BLaER1 treated with 17β-estradiol and CSF1 and Interleukin-3, amounts not matched to agents 10 nM and 100 nM (cell line): ENCODE results near the gene MLH1.
"Not testable (repeated sequence)": the region's sequence is repeated elsewhere in the genome, so short reads cannot be mapped to it uniquely, and the experiment has no call there.

Experiments used
- H3K27ac ChIP-seq, 11 experiments: shearing (Covaris generic); formaldehyde crosslinking; 2 replicates each; pipeline ENCODE4 v1.8.1; 2022
- H3K27me3 ChIP-seq, 11 experiments: shearing (Covaris generic); formaldehyde crosslinking; 2 replicates each; pipeline ENCODE4 v1.8.1; 2022
- H3K36me3 ChIP-seq, 11 experiments: shearing (Covaris generic); formaldehyde crosslinking; 2 replicates each; pipeline ENCODE4 v1.8.1; 2022
- H3K4me1 ChIP-seq, 10 experiments: shearing (Covaris generic); formaldehyde crosslinking; 2 replicates each; pipeline ENCODE4 v1.8.1; 2022
- H3K4me2 ChIP-seq, 11 experiments: shearing (Covaris generic); formaldehyde crosslinking; 2 replicates each; pipeline ENCODE4 v1.8.1; 2022
- H3K4me3 ChIP-seq, 10 experiments: shearing (Covaris generic); formaldehyde crosslinking; 2 replicates each; pipeline ENCODE4 v1.8.1; 2022
- H3K9ac ChIP-seq, 11 experiments: shearing (Covaris generic); formaldehyde crosslinking; 2 replicates each; pipeline ENCODE4 v1.8.1; 2022
- H3K9me3 ChIP-seq, 11 experiments: shearing (Covaris generic); formaldehyde crosslinking; replicated peaks in 1 of 11; 2 replicates each; pipeline ENCODE4 v1.8.1; 2022
- H4K20me1 ChIP-seq, 11 experiments: shearing (Covaris generic); formaldehyde crosslinking; 2 replicates each; pipeline ENCODE4 v1.8.1; 2022
- Cebpa-rat ChIP-seq, 11 experiments: shearing (Covaris generic); IDR thresholded peaks; 2 replicates each; pipeline ENCODE4 v1.8.1; 2022

Gene MLH1

GRCh38 chr3:36956155-36956554 lies 37.2 kb upstream of the MLH1 start:
- H3K36me3 ChIP-seq, result no peaks in the 10 kb centered on the region
- H3K4me3 ChIP-seq, result no peak overlapping the region
- no peak for TF ChIP-seq Cebpa-rat (IDR thresholded peaks at IDR 0.05)

DNA sequence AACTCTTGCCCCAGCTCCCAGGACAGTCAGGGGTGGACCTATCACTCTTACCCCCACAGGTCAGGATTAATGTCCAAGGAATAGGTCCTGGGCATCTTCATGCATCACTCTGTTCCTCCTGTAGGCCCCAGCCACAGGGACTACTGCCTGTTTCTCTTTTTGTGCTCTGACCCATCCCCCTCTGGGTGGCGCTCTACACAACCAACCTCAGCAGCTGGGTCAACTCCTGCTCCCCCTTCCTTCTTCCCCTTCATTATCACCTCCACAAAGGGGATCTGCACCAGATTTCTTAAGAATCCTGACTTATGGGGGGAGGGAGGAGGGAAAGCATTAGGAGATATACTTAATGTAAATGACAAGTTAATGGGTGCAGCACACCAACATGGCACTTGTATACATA lies 36.3 kb upstream of the MLH1 start:
- H3K9ac ChIP-seq, result no peak overlapping the region
- no peak overlapping the region for H3K4me3 ChIP-seq
- no peaks in the 10 kb centered on the region for H3K36me3 ChIP-seq
- H3K4me1 ChIP-seq, result peaks cover 0 to 18% (median 13%) of the 10 kb centered on the region in 10 experiments; a peak in 13 of 20 replicates
- no peaks in the 10 kb centered on the region for H4K20me1 ChIP-seq
- TF ChIP-seq Cebpa-rat (IDR thresholded peaks at IDR 0.05), result no peak
- peak overlapping the region in 4 of 11 experiments; percentile 5 to 45 (median 21); a peak in 1 of 22 replicates for H3K27ac ChIP-seq
- H3K9me3 ChIP-seq, result no peaks in the 10 kb centered on the region
- peak overlapping the region in 3 of 11 experiments; percentile 29 to 35 (median 31); a peak in 1 of 22 replicates for H3K4me2 ChIP-seq
- no peaks in the 10 kb centered on the region for H3K27me3 ChIP-seq

More at GRCh38 chr3:36956155-36956554, 37.2 kb upstream of the MLH1 start:
- Histone ChIP-seq H4K20me1 (no peaks in the 10 kb centered on the region), H3K9ac (no peak overlapping the region), H3K4me2 (no peak overlapping the region), H3K27me3 (no peaks in the 10 kb centered on the region), H3K4me1 (peaks cover 0 to 18% (median 13%) of the 10 kb centered on the region in 10 experiments; a peak in 13 of 20 replicates), H3K9me3 (no peaks in the 10 kb centered on the region), H3K27ac (no peak overlapping the region)

- Histone ChIP-seq H3K9ac (no peak overlapping the region), H3K4me1 (peaks cover 0 to 18% (median 13%) of the 10 kb centered on the region in 10 experiments; a peak in 13 of 20 replicates), H3K27me3 (no peaks in the 10 kb centered on the region), H3K9me3 (no peaks in the 10 kb centered on the region), H3K27ac (peak overlapping the region in 6 of 11 experiments; percentile 5 to 46 (median 20); a peak in 6 of 22 replicates), H4K20me1 (no peaks in the 10 kb centered on the region), H3K36me3 (no peaks in the 10 kb centered on the region), H3K4me3 (no peak overlapping the region), H3K4me2 (peak overlapping the region in 7 of 11 experiments; percentile 1 to 35 (median 27); a peak in 10 of 22 replicates)
- no peak for TF ChIP-seq Cebpa-rat (IDR thresholded peaks at IDR 0.05)
These were observed 35.2 kb upstream of the MLH1 start for GRCh38 chr3:36957862-36958686.

DNA sequence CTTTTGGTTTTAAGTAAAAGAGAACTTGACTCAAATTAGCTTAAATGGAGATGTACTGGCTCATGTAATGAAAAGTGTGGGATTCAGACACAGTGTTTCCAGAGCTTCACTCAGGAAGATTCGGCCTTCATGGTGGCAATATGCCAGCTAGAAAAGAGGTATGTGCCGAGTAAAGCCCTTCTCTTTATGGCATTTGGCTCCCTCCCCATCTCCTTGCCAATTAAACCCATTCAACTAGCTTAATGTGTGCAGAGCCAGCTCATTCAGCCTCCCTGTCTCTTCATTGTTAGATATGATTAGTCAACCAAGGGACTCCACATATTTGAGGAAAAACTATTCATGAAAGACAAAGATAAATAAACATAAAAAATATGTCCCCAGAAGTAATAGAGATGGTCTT lies 33.5 kb upstream of the MLH1 start:
- peaks cover 3 to 29% (median 19%) of the 10 kb centered on the region in 10 experiments; a peak in 15 of 20 replicates for H3K4me1 ChIP-seq
- no peaks in the 10 kb centered on the region for H4K20me1 ChIP-seq
- no peak overlapping the region for H3K4me3 ChIP-seq
- TF ChIP-seq Cebpa-rat (IDR thresholded peaks at IDR 0.05), result no peak
- H3K9me3 ChIP-seq, result peaks cover 0 to 14% (median 7%) of the 10 kb centered on the region in 11 experiments; a peak in 8 of 22 replicates
- no peaks in the 10 kb centered on the region for H3K36me3 ChIP-seq
- H3K27me3 ChIP-seq, result no peaks in the 10 kb centered on the region
- no peak overlapping the region for H3K27ac ChIP-seq
- no peak overlapping the region for H3K4me2 ChIP-seq
- H3K9ac ChIP-seq, result no peak overlapping the region; a peak in 1 of 22 replicates

GRCh38 chr3:36960502-36960901 lies 32.8 kb upstream of the MLH1 start:
- Histone ChIP-seq H3K27me3 (no peaks in the 10 kb centered on the region), H3K4me2 (no peak overlapping the region), H3K9me3 (peaks cover 0 to 14% (median 7%) of the 10 kb centered on the region in 11 experiments; a peak in 8 of 22 replicates), H3K36me3 (no peaks in the 10 kb centered on the region), H3K9ac (no peak overlapping the region; a peak in 1 of 22 replicates), H4K20me1 (no peaks in the 10 kb centered on the region), H3K4me3 (no peak overlapping the region), H3K4me1 (peaks cover 8 to 35% (median 25%) of the 10 kb centered on the region in 10 experiments; a peak in 15 of 20 replicates), H3K27ac (no peak overlapping the region)
- TF ChIP-seq Cebpa-rat (IDR thresholded peaks at IDR 0.05), result no peak

DNA sequence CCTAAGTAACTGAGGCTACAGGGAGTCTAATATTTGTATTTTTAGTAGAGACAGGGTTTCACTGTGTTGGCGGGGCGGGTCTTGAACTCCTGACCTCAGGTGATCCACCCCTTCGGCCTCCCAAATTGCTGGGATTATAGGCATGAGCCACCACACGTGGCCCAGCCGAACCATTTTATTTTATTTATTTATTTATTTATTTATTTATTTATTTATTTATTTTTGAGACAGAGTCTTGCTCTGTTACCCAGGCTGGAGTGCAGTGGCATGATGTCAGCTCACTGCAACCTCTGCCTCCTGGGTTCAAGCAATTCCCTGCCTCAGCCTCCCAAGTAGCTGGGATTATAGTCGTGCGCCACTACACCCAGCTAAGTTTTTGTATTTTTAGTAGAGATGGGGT lies 30.3 kb upstream of the MLH1 start:
- Histone ChIP-seq H3K4me1 (peaks cover 6 to 28% (median 16%) of the 10 kb centered on the region in 10 experiments; a peak in 15 of 20 replicates), H3K9me3 (peaks cover 0 to 14% (median 7%) of the 10 kb centered on the region in 11 experiments; a peak in 8 of 22 replicates)
- not testable (repeated sequence) for H3K9ac ChIP-seq, H3K27ac ChIP-seq, H3K4me2 ChIP-seq, H3K4me3 ChIP-seq, H4K20me1 ChIP-seq, H3K36me3 ChIP-seq, H3K27me3 ChIP-seq

GRCh38 chr3:36964331-36964730 lies 29.0 kb upstream of the MLH1 start:
- H3K27ac ChIP-seq, result peak overlapping the region in 2 of 11 experiments; percentile 35 to 70; a peak in 3 of 22 replicates
- no peak overlapping the region for H3K9ac ChIP-seq
- no peaks in the 10 kb centered on the region for H4K20me1 ChIP-seq
- peak overlapping the region in 5 of 11 experiments; percentile 19 to 60 (median 49); a peak in 8 of 22 replicates for H3K4me2 ChIP-seq
- H3K36me3 ChIP-seq, result no peaks in the 10 kb centered on the region
- H3K4me3 ChIP-seq, result no peak overlapping the region
- TF ChIP-seq Cebpa-rat (IDR thresholded peaks at IDR 0.05), result no peak
- H3K9me3 ChIP-seq, result peaks cover 0 to 14% (median 7%) of the 10 kb centered on the region in 11 experiments; a peak in 8 of 22 replicates
- no peaks in the 10 kb centered on the region for H3K27me3 ChIP-seq
- peaks cover 14 to 32% (median 20%) of the 10 kb centered on the region in 10 experiments for H3K4me1 ChIP-seq

- no peaks in the 10 kb centered on the region for H3K36me3 ChIP-seq
- H3K9ac ChIP-seq, result no peak overlapping the region
- H3K4me2 ChIP-seq, result peak overlapping the region in 7 of 11 experiments; percentile 19 to 60 (median 49); a peak in 11 of 22 replicates
- no peak overlapping the region for H3K4me3 ChIP-seq
- H4K20me1 ChIP-seq, result no peaks in the 10 kb centered on the region
- no peak for TF ChIP-seq Cebpa-rat (IDR thresholded peaks at IDR 0.05)
- peaks cover 0 to 14% (median 7%) of the 10 kb centered on the region in 11 experiments; a peak in 8 of 22 replicates for H3K9me3 ChIP-seq
- H3K27ac ChIP-seq, result peak overlapping the region in 4 of 11 experiments; percentile 9 to 70 (median 28); a peak in 5 of 22 replicates
- peaks cover 18 to 36% (median 25%) of the 10 kb centered on the region in 10 experiments for H3K4me1 ChIP-seq
- H3K27me3 ChIP-seq, result no peaks in the 10 kb centered on the region
These were observed 28.5 kb upstream of the MLH1 start for GRCh38 chr3:36964817-36965216.

DNA sequence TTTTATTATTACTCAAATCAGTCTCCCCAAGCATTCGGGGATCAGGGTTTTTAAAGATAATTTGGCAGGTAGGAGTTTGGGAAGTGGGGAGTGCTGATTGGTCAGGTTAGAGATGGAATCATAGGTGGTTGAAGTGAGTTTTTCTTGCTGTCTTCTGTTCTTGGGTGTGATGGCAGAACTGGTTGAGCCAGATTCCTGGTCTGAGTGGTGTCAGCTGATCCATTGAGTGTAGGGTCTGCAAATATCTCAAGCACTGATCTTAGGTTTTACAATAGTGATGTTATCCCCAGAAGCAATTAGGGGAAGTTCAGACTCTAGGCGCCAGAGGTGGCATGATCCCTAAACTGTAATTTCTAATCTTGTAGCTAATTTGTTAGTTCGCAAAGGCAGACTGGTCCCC lies 27.9 kb upstream of the MLH1 start:
- Histone ChIP-seq H3K4me3 (no peak overlapping the region), H3K4me2 (peak overlapping the region in 6 of 11 experiments; percentile 19 to 60 (median 49); a peak in 9 of 22 replicates), H3K36me3 (no peaks in the 10 kb centered on the region), H3K9me3 (peaks cover 0 to 14% (median 7%) of the 10 kb centered on the region in 11 experiments; a peak in 8 of 22 replicates), H4K20me1 (no peaks in the 10 kb centered on the region), H3K9ac (no peak overlapping the region), H3K4me1 (peaks cover 24 to 42% (median 31%) of the 10 kb centered on the region in 10 experiments), H3K27ac (peak overlapping the region in 4 of 11 experiments; percentile 9 to 70 (median 28); a peak in 5 of 22 replicates), H3K27me3 (no peaks in the 10 kb centered on the region)
- no peak for TF ChIP-seq Cebpa-rat (IDR thresholded peaks at IDR 0.05)
